ENCODE results near the gene ADAM30. TPM values are rescaled to one million over a fixed set of nuclear protein-coding genes. Genes with fewer than 3 reads are reported as not detected.

The ADAM30 gene
- polyA plus RNA-seq, 3 donors: not detected

- DNase-seq (ENCODE audit: low read depth in 3 of 3, low spot score in 2 of 3): no peak
Observed at GRCh38 chr1:119909890-119910596, 13.7 kb upstream of the ADAM30 start.

GRCh38 chr1:119908661-119909060 is 12.3 kb upstream of the ADAM30 start:
- no peak for DNase-seq (ENCODE audit: low read depth in 3 of 3, low spot score in 2 of 3)

- no peak for DNase-seq (ENCODE audit: low read depth in 3 of 3, low spot score in 2 of 3)
Observed at GRCh38 chr1:119906927-119907652, 10.8 kb upstream of the ADAM30 start.

DNA sequence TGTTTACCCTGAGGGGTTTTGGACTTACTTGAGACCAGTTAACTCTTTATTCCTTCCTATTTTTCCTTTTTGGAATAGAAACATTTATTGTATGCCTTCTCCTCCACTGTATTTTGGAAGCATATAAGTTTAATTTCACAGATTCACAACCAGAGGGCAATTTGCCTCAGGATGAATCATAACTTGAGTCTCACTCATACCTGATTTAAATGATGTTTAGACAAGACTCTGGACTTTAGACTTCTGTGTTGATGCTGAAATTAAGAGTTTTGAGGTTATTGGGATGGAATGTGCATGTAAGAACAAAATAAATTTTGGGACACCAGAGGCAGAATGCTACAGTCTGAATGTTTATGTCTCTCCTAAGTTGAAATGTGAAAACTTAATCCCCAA is 7.1 kb upstream of the ADAM30 start:
- no peak for DNase-seq (ENCODE audit: low read depth in 3 of 3, low spot score in 2 of 3)

- no peak for DNase-seq (ENCODE audit: low read depth in 3 of 3, low spot score in 2 of 3)
Observed at GRCh38 chr1:119902775-119903442, 6.6 kb upstream of the ADAM30 start.

DNA sequence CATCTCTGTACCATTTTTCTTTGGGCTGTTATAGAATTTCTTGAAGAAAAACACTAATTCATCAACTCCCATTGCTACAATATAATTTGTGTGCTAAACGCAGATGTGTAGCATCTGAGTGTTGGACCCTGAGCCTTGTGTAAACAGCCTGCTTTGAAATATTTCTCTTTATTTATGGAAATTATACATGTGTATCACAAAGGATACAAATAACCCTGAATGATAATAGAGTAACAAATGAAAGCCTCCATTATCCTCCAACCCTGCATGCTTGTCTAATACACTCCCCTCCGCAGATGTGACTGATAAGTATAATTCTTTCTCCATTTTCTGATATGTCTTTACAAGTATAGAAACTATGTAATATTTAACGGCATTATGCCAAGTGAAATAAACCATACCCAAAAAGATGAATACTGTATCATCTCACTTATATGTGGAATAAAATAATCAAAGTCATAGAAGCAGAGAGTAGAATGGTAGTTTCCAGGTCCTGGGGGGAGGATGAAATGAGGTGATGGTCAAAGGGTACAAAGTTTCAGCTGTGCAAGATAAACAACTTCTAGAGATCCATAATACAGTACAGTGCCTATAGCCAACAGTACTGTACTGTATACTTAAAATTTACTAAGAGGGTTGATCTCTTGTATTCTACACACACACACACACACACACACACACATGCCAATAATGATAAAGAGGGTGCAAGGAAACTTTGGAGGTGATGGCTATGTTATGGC is 2.8 kb upstream of the ADAM30 start:
- DNase-seq (ENCODE audit: low read depth in 3 of 3, low spot score in 2 of 3): no peak

GRCh38 chr1:119898530-119898929 is 2.2 kb upstream of the ADAM30 start:
- DNase-seq (ENCODE audit: low read depth in 3 of 3, low spot score in 2 of 3): no peak

DNA sequence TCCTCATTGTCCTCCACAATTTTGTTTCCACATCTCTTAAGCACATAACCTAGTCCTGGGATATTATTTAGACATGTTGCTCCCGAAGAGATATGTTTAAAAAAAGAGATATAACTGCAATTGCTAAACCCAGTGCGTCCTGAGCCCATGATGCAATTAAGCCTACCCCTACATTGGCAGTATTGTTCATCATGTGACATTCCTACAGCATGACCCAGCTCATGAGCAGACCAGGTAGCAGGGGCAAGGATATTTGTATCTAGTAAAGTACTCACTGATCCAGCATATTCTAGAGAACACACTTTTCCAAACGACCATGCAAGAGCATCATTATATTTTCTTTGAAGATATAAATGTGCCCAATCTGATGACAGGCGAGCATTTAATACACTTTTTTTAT is 1.2 kb downstream of the ADAM30 start:
- DNase-seq (ENCODE audit: low read depth in 3 of 3, low spot score in 2 of 3): no peak

- no peak for DNase-seq (ENCODE audit: low read depth in 3 of 3, low spot score in 2 of 3)
Observed at GRCh38 chr1:119893827-119894700, 2.3 kb downstream of the ADAM30 start.

DNA sequence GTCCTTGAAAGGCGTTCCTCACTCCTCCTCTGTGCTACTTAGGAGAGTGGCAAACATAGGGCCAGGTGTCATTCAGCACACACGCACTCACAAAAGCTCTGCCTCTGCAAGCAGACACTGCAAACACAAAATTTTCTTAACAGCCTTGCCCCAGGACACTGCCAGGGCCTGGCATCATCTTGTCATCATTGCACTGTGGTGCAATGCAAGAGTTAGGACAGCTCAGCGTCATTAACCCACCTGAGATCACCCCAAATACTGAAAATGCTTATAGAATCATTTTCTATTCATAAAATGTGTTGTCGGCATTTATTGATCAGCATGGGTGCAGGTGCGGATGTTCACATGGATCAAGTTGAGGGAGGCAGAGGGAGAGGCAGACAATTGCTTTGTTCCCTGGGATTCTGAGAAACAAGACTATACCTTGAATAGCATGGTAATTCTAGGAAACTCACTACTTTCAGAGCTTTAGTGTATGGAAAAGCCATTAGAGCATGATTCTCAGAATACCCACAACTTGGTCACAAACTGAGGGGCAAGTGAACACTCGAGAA is 3.0 kb downstream of the ADAM30 start:
- no peak for DNase-seq (ENCODE audit: low read depth in 3 of 3, low spot score in 2 of 3)

DNA sequence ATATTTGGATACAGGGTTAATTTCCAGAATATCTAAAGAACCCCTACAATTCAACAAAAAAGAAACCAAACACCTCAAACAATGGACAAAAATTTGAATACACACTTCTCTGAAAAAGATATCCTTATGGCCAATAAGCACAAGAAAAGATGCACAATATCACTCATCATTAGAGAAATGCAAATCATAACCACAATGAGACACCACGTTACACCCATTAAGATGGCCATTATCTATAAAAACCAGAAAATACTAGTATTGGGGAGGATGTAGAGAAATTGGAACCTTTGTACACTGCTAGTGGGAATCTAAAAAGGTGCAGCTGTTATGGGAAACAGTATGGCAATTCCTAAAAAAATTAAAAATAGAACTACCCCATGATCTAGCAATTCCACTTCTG is 4.9 kb downstream of the ADAM30 start:
- DNase-seq (ENCODE audit: low read depth in 3 of 3, low spot score in 2 of 3): no peak

DNA sequence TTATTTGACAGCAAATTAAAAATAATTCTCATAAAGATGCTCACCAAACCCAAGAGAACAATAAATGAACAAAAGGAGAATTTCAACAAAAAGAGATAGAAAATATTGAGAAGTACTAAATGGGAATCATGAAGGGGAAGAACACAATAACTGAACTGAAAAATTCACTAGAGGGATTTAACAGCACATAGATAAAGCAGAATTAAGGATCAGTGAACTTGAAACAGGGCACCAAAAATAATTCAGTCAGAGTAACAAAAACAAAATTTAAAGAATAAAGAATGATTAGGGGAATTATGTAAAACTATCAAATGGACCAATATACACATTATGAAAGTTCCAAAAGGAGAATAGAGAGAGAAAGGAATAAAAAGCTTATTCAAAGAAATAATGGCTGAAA is 7.8 kb downstream of the ADAM30 start:
- no peak for DNase-seq (ENCODE audit: low read depth in 3 of 3, low spot score in 2 of 3)

DNA sequence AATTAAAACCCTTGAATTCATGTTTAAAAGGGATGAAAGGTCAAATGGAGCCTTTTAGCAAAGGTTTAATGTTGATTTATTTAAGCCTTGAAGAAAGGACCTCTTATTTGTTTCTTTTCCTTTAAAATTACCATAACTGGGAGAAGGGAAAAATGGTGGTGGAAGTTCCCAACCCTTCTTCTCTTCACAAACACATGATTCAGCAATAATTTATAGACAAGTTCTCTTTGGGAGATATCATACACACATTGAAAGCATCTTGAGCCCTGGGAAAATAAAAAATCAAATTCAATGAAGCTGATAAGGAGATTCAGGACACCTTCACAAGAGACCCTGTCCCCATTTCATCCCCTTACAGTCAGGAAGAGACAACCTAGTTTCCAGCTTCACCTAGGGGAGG is 8.9 kb downstream of the ADAM30 start:
- DNase-seq (ENCODE audit: low read depth in 3 of 3, low spot score in 2 of 3): no peak

- DNase-seq (ENCODE audit: low read depth in 3 of 3, low spot score in 2 of 3): no peak
Observed at GRCh38 chr1:119885903-119886783, 10.2 kb downstream of the ADAM30 start.

DNA sequence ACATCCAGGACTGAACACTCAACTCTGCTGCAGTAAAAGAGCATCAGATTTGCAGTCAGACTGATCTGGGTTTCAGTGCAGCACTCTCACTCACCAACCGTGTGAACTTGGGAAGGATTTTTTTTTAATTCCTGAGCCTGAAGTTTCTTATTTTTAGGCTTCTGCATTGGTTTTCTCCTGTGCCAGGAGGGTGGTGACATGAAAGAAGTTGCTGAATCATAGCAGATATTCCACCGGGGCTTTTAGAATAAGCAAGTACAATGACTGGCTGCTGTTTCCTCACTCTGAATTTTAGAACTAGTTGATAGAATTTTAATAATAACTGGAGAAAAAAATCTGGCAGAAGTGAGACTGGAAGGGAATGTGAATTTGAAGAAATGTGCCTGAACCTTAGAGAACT is 11.6 kb downstream of the ADAM30 start:
- no peak for DNase-seq (ENCODE audit: low read depth in 3 of 3, low spot score in 2 of 3)

DNA sequence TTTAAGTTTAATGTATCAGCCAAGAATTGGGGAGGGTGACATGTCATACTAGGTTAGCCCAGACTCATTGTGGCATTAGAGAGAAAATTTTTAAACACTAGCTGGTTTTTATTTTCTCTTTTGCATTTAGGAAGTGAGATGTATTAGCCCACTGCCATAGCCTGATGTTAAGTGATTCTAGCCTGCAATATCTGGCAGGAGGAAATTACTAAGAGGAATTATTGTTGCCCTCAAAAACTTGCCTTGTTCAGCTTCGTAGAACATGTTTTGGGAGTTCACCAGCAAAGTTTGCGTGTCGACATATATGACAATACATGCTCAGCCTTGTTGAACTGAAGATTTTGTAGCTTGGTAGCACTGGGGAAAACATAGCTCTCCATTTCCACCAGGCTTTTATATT is 12.5 kb downstream of the ADAM30 start:
- DNase-seq (ENCODE audit: low read depth in 3 of 3, low spot score in 2 of 3): no peak

DNA sequence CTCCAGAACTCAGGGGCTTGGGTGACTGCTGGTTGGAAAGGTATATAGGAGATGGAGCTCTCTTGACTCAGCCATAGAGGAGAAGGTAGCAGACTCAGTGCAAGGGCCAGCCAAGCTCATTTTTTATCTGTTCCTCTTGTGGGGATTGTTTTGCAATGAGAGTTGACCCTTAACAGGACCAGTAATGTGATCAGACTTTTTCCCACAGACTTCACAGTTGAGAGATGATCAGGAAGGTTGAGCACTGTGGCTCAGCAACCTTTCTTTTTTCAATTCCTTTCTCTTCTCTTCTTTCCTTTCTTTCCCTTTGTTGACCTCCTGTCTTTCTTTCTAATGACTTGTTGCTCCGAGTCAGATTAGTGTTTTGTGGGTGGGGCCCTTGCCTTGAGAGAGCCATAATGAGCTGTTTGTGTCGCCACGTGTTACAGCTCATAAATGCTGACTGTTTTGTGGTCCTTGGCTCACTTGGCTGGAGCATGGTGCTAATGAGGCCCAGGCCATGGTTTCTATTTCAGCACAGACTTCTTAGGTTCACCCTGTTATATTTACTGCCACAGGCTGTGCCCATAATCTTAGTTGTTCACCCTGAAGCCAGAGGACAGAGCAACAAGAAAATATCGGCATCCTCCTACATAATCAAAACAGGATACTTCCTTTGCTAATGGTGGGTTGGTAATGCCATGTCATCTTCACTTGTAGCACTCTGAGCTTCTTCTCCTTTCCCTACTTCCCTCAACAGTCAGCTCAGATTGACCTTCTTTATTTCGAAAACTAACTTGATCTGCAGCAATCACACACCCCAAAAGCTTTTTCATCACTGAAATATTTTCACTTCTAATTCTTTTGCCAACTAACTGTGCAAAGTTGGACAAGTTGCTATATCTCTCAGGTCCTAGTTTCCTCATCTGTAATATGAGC is 13.9 kb downstream of the ADAM30 start:
- no peak for DNase-seq (ENCODE audit: low read depth in 3 of 3, low spot score in 2 of 3)
